Gastrocnemius medialis (tissue), 4 donors: ENCODE measurements around the gene CYTL1. TPM values are rescaled to one million over a fixed set of nuclear protein-coding genes. Genes with fewer than 3 reads are reported as not detected.

Experiments used
- ATAC-seq, 2 donors: fragments of 150-250 bp; one replicate each; pipeline ENCODE4 v1.9.1; 2016
- DNase-seq, 2 donors: peaks; one replicate each; pipeline ENCODE4 v3.0.0-alpha.2; 2019
- H3K27ac ChIP-seq, 4 donors: fragments of 200-600 bp; sonication (generic); 1 replicate in 1 of 4; 2 replicates in 3 of 4; pipeline ENCODE4 v1.5.1; 2016 to 2018; ENCODE audit warnings: mild to moderate bottlenecking in 2 of 4, moderate library complexity in 1 of 4
- H3K27me3 ChIP-seq, 3 donors: fragments of 200-600 bp; sonication (generic) in 2 of 3; 1 replicate in 1 of 3; 2 replicates in 2 of 3; pipeline versions ENCODE4 v1.5.1 to v1.6.0; 2016 to 2019; ENCODE audit warnings: mild to moderate bottlenecking in 1 of 3, moderate library complexity in 1 of 3
- H3K36me3 ChIP-seq, 2 donors: fragments of 200-600 bp; sonication (generic) in 1 of 2; one replicate each; pipeline ENCODE4 v1.5.1; 2017 to 2018
- H3K4me1 ChIP-seq, 2 donors: fragments of 200-600 bp; sonication (generic) in 1 of 2; one replicate each; pipeline ENCODE4 v1.5.1; 2016 to 2017; ENCODE audit warnings: mild to moderate bottlenecking in 2 of 2
- H3K4me3 ChIP-seq, 4 donors: fragments of 200-600 bp; sonication (generic) in 3 of 4; 1 replicate in 1 of 4; 2 replicates in 3 of 4; pipeline ENCODE4 v1.5.1; 2016 to 2019; ENCODE audit warnings: mild to moderate bottlenecking in 2 of 4
- H3K9me3 ChIP-seq, 3 donors: fragments of 200-600 bp; sonication (generic) in 2 of 3; 1 replicate in 1 of 3; 2 replicates in 2 of 3; pipeline ENCODE4 v1.5.1; 2016 to 2019
- POLR2A ChIP-seq, 2 donors: fragments of 450-650 bp; IDR thresholded peaks; one replicate each; pipeline ENCODE4 v1.6.1; 2017; ENCODE audit warnings: antibody characterized with exemption in 2 of 2, mild to moderate bottlenecking in 2 of 2, moderate library complexity in 2 of 2
- in situ Hi-C, 4 donors: fragments of 200-750 bp; cut with MboI; loops; one replicate each; pipeline versions ENCODE4 v1.15.0 to v1.8.0; 2017; ENCODE audit warnings: low sequenced_read_pairs in 4 of 4
- intact Hi-C: fragments of 100-400 bp; cut with DNase I; formaldehyde crosslinking; loops from one replicate; pipeline ENCODE4 v1.15.1; 2023; ENCODE audit warnings: low total_unique reads
- total RNA-seq, 4 donors: library from RNA; depleted of rRNA; stranded (reverse); fragments of >200 nt; gene quantifications; one replicate each; pipeline versions ENCODE4 v1.1.0 to v1.2.3, GENCODE V29; 2016
- TF ChIP-seq, protein P1 (sequence below), 5 experiments: fragments of 450-650 bp in 3 of 5; fragments of 200-600 bp in 2 of 5; sonication (generic) in 2 of 5; IDR thresholded peaks in 4 of 5; conservative IDR thresholded peaks in 1 of 5; 1 replicate in 4 of 5; 2 replicates in 1 of 5; pipeline ENCODE4 v1.5.1; 2016 to 2019; ENCODE audit warnings: antibody characterized with exemption in 5 of 5, mild to moderate bottlenecking in 3 of 5, moderate library complexity in 3 of 5

The CYTL1 gene
- total RNA-seq, 4 donors from 2014 or later, result not detected

DNA sequence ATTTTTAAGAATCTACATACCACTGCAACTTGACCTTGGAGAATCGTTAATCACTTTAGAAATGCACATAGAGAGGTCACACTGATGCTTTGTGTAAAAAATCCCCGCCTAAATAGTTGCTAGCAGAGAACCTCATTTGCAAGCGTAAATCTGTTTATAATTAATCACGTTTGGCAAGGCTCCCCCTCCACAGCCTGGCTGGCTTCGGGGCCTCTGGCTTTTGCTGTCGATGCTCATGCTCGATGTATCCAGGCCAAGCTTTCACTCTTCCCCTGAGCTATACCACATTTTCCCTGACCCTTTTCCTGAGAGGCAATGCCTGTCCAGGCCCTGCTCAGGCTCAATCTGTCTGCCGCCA, 23.4 kb downstream of the CYTL1 start:
- Histone ChIP-seq H3K4me3 (no peak overlapping the region), H3K27me3 (no peaks in the 10 kb centered on the region), H3K9me3 (no peaks in the 10 kb centered on the region), H3K36me3 (no peaks in the 10 kb centered on the region), H3K27ac (no peak overlapping the region), H3K4me1 (no peaks in the 10 kb centered on the region)
- in situ Hi-C loops (no loop called here), intact Hi-C loops (loop anchor here (5.0 kb wide), 1 partner anchor 146 kb away; no protein-coding TSS in a partner anchor)
- no peak for TF ChIP-seq POLR2A (IDR thresholded peaks at IDR 0.05)
- TF ChIP-seq, protein P1, sequence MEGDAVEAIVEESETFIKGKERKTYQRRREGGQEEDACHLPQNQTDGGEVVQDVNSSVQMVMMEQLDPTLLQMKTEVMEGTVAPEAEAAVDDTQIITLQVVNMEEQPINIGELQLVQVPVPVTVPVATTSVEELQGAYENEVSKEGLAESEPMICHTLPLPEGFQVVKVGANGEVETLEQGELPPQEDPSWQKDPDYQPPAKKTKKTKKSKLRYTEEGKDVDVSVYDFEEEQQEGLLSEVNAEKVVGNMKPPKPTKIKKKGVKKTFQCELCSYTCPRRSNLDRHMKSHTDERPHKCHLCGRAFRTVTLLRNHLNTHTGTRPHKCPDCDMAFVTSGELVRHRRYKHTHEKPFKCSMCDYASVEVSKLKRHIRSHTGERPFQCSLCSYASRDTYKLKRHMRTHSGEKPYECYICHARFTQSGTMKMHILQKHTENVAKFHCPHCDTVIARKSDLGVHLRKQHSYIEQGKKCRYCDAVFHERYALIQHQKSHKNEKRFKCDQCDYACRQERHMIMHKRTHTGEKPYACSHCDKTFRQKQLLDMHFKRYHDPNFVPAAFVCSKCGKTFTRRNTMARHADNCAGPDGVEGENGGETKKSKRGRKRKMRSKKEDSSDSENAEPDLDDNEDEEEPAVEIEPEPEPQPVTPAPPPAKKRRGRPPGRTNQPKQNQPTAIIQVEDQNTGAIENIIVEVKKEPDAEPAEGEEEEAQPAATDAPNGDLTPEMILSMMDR (IDR thresholded peaks at IDR 0.05 in 4 of 5, conservative IDR thresholded peaks at IDR 0.05 in 1 of 5), result no peak
- DNase-seq (no peak), ATAC-seq (no peak)

DNA sequence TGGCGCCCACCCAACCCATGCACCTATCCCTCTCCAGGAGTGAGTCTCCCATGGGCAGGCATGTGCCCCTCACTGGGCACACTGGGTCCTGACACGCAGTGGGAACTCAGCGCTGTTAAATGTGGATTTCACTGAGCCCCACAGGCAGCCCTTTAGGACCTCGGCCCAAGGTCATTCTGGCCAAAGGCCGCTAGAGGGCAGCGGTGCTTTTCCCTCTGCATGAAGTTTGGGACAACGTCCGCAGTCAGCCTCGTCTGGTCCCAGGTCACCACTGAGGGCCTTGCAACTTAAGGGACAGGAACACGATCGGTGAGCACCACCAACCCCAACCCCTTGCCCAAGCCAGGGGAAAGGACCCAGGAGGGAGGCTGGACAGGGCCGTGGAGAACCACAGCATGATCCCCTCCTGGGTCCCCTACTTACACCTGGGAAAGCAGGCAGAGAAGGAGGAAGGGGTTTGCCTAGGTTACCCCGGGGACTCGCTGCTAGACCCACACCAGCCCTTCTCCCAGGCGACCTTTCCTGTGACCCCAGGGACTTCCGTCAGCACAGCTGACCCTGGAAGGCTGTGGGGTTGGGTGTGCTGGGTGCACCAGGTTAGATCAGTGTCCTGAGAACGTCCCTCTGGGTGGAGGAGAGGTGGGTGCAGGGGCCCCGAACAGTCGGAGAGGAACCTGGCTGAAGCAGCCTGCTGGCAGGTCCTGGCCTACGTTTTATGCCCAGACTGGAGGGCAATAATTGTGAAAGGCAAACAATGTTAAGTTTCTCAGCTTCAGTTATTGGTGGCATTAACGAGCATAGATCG, 24.0 kb downstream of the CYTL1 start:
- intact Hi-C loops, result loop anchor here (5.0 kb wide), 1 partner anchor 147 kb away; no protein-coding TSS in a partner anchor
- in situ Hi-C loops, result no loop called here
- H3K27ac ChIP-seq, result no peak overlapping the region
- H3K4me1 ChIP-seq, result no peaks in the 10 kb centered on the region
- H3K4me3 ChIP-seq, result no peak overlapping the region
- H3K36me3 ChIP-seq, result no peaks in the 10 kb centered on the region
- no peaks in the 10 kb centered on the region for H3K27me3 ChIP-seq
- H3K9me3 ChIP-seq, result no peaks in the 10 kb centered on the region
- TF ChIP-seq, protein P1 (IDR thresholded peaks at IDR 0.05 in 4 of 5, conservative IDR thresholded peaks at IDR 0.05 in 1 of 5), result peak; percentile 33 to 75 (median 61)
- TF ChIP-seq POLR2A (IDR thresholded peaks at IDR 0.05), result no peak
- DNase-seq (peak; percentile 24 to 32), ATAC-seq (peak; percentile 27 to 45)

DNA sequence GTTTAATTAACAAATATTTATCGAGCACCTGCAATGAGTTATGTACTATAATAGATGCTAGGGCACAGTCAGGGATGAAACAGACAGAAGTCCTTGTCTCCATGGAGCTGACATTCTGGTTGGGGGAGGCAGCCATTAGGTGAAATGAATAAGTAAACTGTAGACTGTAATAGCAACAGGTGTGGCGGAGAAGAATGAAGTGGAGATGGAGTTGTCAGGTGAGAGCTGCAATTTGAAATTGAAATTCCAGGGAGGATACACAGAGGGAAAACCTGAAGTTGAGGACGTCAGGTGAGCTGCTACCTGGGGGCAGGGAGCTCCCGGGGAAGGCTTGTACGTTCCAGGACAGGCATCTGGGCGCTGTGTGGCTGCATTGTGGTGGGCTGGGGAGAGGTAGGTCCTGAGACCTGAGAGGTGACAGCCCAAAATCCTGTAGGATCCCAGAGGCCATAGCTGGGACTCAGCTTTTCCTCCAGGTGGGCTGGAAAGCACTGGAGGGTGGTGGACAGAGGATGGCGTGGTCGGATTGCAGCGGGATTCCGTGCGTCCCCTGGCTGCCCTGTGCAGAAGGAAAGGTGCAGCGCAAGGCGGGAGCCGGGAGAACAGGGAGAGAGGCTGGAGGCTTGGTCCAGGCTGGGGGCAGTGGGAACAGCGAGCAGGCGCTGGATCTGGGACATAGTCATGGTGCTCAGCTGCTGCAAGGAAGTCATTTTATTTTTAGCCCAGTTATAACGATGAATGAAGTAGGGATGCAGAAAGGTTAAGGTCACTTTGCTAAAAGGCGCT, 24.8 kb downstream of the CYTL1 start:
- H3K4me1 ChIP-seq, result no peaks in the 10 kb centered on the region
- H3K27ac ChIP-seq, result no peak overlapping the region
- no peak for ATAC-seq
- no peaks in the 10 kb centered on the region for H3K27me3 ChIP-seq
- no peak overlapping the region for H3K4me3 ChIP-seq
- no peaks in the 10 kb centered on the region for H3K36me3 ChIP-seq
- TF ChIP-seq, protein P1 (IDR thresholded peaks at IDR 0.05 in 4 of 5, conservative IDR thresholded peaks at IDR 0.05 in 1 of 5), result no peak
- no peak for TF ChIP-seq POLR2A (IDR thresholded peaks at IDR 0.05)
- DNase-seq, result no peak
- H3K9me3 ChIP-seq, result no peaks in the 10 kb centered on the region
- in situ Hi-C loops (no loop called here), intact Hi-C loops (loop anchor here (5.0 kb wide), 1 partner anchor 148 kb away; no protein-coding TSS in a partner anchor)

DNA sequence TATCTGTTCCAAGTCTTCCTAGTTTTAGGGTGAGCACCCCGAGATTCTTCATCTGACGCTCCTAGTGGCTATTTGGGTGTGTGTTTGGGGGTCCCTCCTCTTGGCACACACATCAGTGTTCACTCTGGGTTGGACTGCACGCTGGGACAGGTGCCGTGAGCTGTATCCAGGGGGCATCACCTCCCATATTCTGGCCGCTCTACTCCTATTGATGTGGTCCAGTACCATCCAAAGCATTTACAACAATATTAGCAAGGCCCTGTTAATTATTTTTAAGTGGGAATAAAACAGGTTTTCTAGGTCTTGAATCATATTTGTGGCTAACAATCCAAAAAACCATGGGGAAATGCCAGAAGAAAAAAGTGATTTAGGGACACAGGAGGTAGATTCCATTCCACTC, 26.4 kb downstream of the CYTL1 start:
- in situ Hi-C loops, result no loop called here
- intact Hi-C loops, result no loop called here
- no peaks in the 10 kb centered on the region for H3K4me1 ChIP-seq
- TF ChIP-seq POLR2A (IDR thresholded peaks at IDR 0.05), result no peak
- TF ChIP-seq, protein P1 (IDR thresholded peaks at IDR 0.05 in 4 of 5, conservative IDR thresholded peaks at IDR 0.05 in 1 of 5), result no peak
- no peak overlapping the region for H3K27ac ChIP-seq
- H3K4me3 ChIP-seq, result no peak overlapping the region
- no peak for ATAC-seq
- no peaks in the 10 kb centered on the region for H3K36me3 ChIP-seq
- H3K27me3 ChIP-seq, result no peaks in the 10 kb centered on the region
- no peak for DNase-seq
- H3K9me3 ChIP-seq, result no peaks in the 10 kb centered on the region
